ENCODE measurements around the gene MRPS12. TPM values are rescaled to one million over a fixed set of nuclear protein-coding genes. Genes with fewer than 3 reads are reported as not detected.

MRPS12 gene
- total RNA-seq, 1 experiment from 2014 or later, result 82.5 TPM

DNA sequence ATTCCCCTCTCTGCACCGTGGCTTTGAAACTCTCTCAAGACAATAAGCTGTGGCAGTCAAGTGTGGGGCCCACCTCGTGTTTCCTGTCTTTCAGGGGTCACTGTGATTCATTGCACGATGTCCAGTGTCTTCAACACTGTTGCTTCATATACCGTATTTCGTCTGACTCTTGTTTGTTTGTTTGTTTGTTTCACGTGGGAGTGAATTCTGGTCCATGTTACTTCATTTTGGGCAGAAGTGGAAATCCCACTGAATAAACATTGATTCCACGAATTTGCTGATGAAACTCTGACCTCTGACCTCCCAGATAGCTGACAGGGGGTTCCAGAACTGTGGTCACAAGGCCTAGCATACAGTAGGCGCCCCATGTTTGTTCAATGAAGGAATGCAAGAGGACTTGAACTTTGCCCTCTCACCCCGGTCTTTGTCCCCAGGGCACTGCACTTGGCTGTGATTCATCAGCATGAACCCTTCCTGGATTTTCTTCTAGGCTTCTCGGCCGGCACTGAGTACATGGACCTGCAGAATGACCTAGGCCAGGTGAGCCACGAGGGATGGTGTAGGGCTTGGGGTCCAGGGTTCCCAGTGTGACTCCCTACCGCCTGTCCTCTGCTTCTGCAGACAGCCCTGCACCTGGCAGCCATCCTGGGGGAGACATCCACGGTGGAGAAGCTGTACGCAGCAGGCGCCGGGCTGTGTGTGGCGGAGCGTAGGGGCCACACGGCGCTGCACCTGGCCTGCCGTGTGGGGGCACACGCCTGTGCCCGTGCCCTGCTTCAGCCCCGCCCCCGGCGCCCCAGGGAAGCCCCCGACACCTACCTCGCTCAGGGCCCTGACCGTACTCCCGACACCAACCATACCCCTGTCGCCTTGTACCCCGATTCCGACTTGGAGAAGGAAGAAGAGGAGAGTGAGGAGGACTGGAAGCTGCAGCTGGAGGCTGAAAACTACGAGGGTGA, 25.9 kb upstream of the MRPS12 start:
- peaks cover 18% of the 10 kb centered on the region for H3K4me1 ChIP-seq
- H3K4me3 ChIP-seq (ENCODE audit: low read depth, low read length), result no peak overlapping the region
- intact Hi-C loops (cut with micrococcal nuclease; ENCODE audit: unreplicated experiment), result no loop called here
- no peaks in the 10 kb centered on the region; the same call in 1 of the 2 replicates for H3K9me3 ChIP-seq
- no peaks in the 10 kb centered on the region for H3K9me3 Mint-ChIP-seq (ENCODE audit: unreplicated experiment)
- peaks cover 14% of the 10 kb centered on the region for H3K4me1 Mint-ChIP-seq (ENCODE audit: low read depth, unreplicated experiment)
- peaks cover 3% of the 10 kb centered on the region; the same call in 1 of the 2 replicates for H3K36me3 ChIP-seq (ENCODE audit: control insufficient read depth, insufficient read depth, low read length)
- BruUV-seq (replicated peaks), result no TSS peak
- TF ChIP-seq, protein P1, sequence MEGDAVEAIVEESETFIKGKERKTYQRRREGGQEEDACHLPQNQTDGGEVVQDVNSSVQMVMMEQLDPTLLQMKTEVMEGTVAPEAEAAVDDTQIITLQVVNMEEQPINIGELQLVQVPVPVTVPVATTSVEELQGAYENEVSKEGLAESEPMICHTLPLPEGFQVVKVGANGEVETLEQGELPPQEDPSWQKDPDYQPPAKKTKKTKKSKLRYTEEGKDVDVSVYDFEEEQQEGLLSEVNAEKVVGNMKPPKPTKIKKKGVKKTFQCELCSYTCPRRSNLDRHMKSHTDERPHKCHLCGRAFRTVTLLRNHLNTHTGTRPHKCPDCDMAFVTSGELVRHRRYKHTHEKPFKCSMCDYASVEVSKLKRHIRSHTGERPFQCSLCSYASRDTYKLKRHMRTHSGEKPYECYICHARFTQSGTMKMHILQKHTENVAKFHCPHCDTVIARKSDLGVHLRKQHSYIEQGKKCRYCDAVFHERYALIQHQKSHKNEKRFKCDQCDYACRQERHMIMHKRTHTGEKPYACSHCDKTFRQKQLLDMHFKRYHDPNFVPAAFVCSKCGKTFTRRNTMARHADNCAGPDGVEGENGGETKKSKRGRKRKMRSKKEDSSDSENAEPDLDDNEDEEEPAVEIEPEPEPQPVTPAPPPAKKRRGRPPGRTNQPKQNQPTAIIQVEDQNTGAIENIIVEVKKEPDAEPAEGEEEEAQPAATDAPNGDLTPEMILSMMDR (IDR thresholded peaks at IDR 0.05; ENCODE audit: insufficient read depth in 1 of 2, low read depth in 1 of 2, low read length in 1 of 2, severe bottlenecking in 1 of 2, unreplicated experiment in 1 of 2), result no peak
- H3K27me3 Mint-ChIP-seq (ENCODE audit: insufficient read depth, unreplicated experiment), result no peaks in the 10 kb centered on the region
- peak; percentile 42 to 63 for DNase-seq
- H3K27ac Mint-ChIP-seq (ENCODE audit: unreplicated experiment), result peak overlapping the region; percentile 9
- no peak overlapping the region for H3K4me3 Mint-ChIP-seq (ENCODE audit: unreplicated experiment)
- no peaks in the 10 kb centered on the region for H3K27me3 ChIP-seq (replicated peaks; ENCODE audit: control insufficient read depth, insufficient read depth, low read length)
- CTCF ChIA-PET, result no interaction called here
- POLR2A ChIA-PET, result no interaction called here
- H3K36me3 Mint-ChIP-seq (ENCODE audit: insufficient read depth, unreplicated experiment), result peaks cover 37% of the 10 kb centered on the region

DNA sequence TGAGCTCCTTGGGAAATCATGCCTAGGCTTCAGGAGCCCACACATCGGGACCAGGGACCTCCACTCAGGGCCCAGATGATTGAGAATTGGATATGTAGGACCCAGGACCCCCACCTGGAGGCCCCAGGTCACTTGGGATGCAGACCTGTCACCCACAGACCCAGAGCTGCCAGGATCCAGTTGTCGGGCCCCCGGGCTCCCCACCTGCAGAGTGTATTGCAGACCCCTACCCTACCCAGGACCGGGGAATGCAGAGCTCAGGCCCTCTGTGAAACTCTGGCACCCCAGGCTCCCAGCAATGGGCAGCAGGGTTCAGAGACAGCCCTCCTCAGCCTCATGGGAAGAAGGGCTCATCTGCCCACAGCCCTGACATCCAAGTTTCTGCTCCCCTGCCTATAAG, 25.1 kb upstream of the MRPS12 start:
- Mint-ChIP-seq H3K36me3 (ENCODE audit: insufficient read depth, unreplicated experiment) (peaks cover 34% of the 10 kb centered on the region), H3K9me3 (ENCODE audit: unreplicated experiment) (no peaks in the 10 kb centered on the region), H3K4me1 (ENCODE audit: low read depth, unreplicated experiment) (peaks cover 12% of the 10 kb centered on the region), H3K27me3 (ENCODE audit: insufficient read depth, unreplicated experiment) (no peaks in the 10 kb centered on the region), H3K4me3 (ENCODE audit: unreplicated experiment) (no peak overlapping the region), H3K27ac (ENCODE audit: unreplicated experiment) (no peak overlapping the region)
- TF ChIP-seq, protein P1 (IDR thresholded peaks at IDR 0.05; ENCODE audit: insufficient read depth in 1 of 2, low read depth in 1 of 2, low read length in 1 of 2, severe bottlenecking in 1 of 2, unreplicated experiment in 1 of 2), result no peak
- intact Hi-C loops (cut with micrococcal nuclease; ENCODE audit: unreplicated experiment), result no loop called here
- CTCF ChIA-PET, result interaction anchor here (1.9 kb wide), 1 partner anchor 25 kb away, joined by 4 read pairs; the partner anchor contains the start of genes MRPS12 and SARS2
- no TSS peak for BruUV-seq (replicated peaks)
- POLR2A ChIA-PET, result no interaction called here
- peaks cover 3% of the 10 kb centered on the region; the same call in 1 of the 2 replicates for H3K36me3 ChIP-seq (ENCODE audit: control insufficient read depth, insufficient read depth, low read length)
- H3K9me3 ChIP-seq, result no peaks in the 10 kb centered on the region; the same call in 1 of the 2 replicates
- no peak overlapping the region for H3K4me3 ChIP-seq (ENCODE audit: low read depth, low read length)
- peaks cover 15% of the 10 kb centered on the region for H3K4me1 ChIP-seq
- no peaks in the 10 kb centered on the region for H3K27me3 ChIP-seq (replicated peaks; ENCODE audit: control insufficient read depth, insufficient read depth, low read length)
- no peak for DNase-seq

DNA sequence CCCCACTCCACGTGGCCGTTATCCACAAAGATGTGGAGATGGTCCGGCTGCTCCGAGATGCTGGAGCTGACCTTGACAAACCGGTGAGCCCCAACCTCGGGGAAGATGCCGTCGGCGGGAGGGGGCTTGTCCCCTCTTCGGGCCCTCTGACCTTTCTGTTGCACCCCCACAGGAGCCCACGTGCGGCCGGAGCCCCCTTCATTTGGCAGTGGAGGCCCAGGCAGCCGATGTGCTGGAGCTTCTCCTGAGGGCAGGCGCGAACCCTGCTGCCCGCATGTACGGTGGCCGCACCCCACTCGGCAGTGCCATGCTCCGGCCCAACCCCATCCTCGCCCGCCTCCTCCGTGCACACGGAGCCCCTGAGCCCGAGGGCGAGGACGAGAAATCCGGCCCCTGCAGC, 23.5 kb upstream of the MRPS12 start:
- intact Hi-C loops (cut with micrococcal nuclease; ENCODE audit: unreplicated experiment), result no loop called here
- Mint-ChIP-seq H3K9me3 (ENCODE audit: unreplicated experiment) (no peaks in the 10 kb centered on the region), H3K4me3 (ENCODE audit: unreplicated experiment) (no peak overlapping the region), H3K36me3 (ENCODE audit: insufficient read depth, unreplicated experiment) (peaks cover 29% of the 10 kb centered on the region), H3K4me1 (ENCODE audit: low read depth, unreplicated experiment) (peaks cover 7% of the 10 kb centered on the region), H3K27ac (ENCODE audit: unreplicated experiment) (no peak overlapping the region), H3K27me3 (ENCODE audit: insufficient read depth, unreplicated experiment) (no peaks in the 10 kb centered on the region)
- peaks cover 3% of the 10 kb centered on the region; the same call in 1 of the 2 replicates for H3K36me3 ChIP-seq (ENCODE audit: control insufficient read depth, insufficient read depth, low read length)
- CTCF ChIA-PET, result interaction anchor here (1.9 kb wide), 1 partner anchor 23 kb away, joined by 4 read pairs; the partner anchor contains the start of genes MRPS12 and SARS2
- BruUV-seq (replicated peaks), result no TSS peak
- H3K9me3 ChIP-seq, result no peaks in the 10 kb centered on the region; the same call in 1 of the 2 replicates
- no peak overlapping the region for H3K4me3 ChIP-seq (ENCODE audit: low read depth, low read length)
- TF ChIP-seq, protein P1 (IDR thresholded peaks at IDR 0.05; ENCODE audit: insufficient read depth in 1 of 2, low read depth in 1 of 2, low read length in 1 of 2, severe bottlenecking in 1 of 2, unreplicated experiment in 1 of 2), result no peak
- POLR2A ChIA-PET, result no interaction called here
- H3K4me1 ChIP-seq, result peaks cover 10% of the 10 kb centered on the region
- H3K27me3 ChIP-seq (replicated peaks; ENCODE audit: control insufficient read depth, insufficient read depth, low read length), result no peaks in the 10 kb centered on the region
- DNase-seq, result no peak

All from Caco-2 (cell line).